ENCODE measurements around the gene FAM98B. TPM values are rescaled to one million over a fixed set of nuclear protein-coding genes. Genes with fewer than 3 reads are reported as not detected.

FAM98B gene
- polyA plus RNA-seq, 1 of the 3 experiments (the other 2 are of a cell fraction), result 5.7 TPM

DNA sequence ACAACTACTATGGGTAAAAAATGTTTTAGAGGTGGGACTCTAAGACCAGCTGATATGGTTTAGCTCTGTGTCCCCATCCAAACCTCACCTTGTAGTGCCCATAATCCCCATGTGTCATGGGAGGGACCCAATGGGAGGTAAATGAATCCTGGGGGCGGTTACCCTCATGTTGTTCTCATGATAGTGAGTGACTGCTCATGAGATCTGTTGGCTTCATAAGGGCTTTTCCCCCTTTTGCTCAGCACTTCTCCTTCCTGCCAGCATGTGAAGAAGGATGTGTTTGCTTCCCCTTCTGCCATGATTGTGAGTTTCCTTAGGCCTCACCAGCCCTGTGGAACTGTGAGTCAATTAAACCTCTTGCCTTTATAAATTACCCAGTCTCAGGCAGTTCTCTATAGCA lies 45.7 kb downstream of the FAM98B start (continued):
- TF ChIP-seq SMC3 (IDR thresholded peaks at IDR 0.05; ENCODE audit: low read depth, low read length), result no peak
- no peak for TF ChIP-seq MXI1 (IDR thresholded peaks at IDR 0.05; ENCODE audit: low read depth, low read length)
- no peak for TF ChIP-seq FOXJ3 (CRISPR knock-in tag; IDR thresholded peaks at IDR 0.05)
- TF ChIP-seq, protein P1, sequence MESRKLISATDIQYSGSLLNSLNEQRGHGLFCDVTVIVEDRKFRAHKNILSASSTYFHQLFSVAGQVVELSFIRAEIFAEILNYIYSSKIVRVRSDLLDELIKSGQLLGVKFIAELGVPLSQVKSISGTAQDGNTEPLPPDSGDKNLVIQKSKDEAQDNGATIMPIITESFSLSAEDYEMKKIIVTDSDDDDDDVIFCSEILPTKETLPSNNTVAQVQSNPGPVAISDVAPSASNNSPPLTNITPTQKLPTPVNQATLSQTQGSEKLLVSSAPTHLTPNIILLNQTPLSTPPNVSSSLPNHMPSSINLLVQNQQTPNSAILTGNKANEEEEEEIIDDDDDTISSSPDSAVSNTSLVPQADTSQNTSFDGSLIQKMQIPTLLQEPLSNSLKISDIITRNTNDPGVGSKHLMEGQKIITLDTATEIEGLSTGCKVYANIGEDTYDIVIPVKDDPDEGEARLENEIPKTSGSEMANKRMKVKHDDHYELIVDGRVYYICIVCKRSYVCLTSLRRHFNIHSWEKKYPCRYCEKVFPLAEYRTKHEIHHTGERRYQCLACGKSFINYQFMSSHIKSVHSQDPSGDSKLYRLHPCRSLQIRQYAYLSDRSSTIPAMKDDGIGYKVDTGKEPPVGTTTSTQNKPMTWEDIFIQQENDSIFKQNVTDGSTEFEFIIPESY (IDR thresholded peaks at IDR 0.05; ENCODE audit: borderline replicate concordance, low read depth), result no peak
- no peak for TF ChIP-seq RCOR1 (IDR thresholded peaks at IDR 0.05; ENCODE audit: low read length)
- TF ChIP-seq, protein P2, sequence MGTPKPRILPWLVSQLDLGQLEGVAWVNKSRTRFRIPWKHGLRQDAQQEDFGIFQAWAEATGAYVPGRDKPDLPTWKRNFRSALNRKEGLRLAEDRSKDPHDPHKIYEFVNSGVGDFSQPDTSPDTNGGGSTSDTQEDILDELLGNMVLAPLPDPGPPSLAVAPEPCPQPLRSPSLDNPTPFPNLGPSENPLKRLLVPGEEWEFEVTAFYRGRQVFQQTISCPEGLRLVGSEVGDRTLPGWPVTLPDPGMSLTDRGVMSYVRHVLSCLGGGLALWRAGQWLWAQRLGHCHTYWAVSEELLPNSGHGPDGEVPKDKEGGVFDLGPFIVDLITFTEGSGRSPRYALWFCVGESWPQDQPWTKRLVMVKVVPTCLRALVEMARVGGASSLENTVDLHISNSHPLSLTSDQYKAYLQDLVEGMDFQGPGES (IDR thresholded peaks at IDR 0.05; ENCODE audit: low read depth, low read length), result no peak
- TF ChIP-seq SIN3A (IDR thresholded peaks at IDR 0.05; ENCODE audit: borderline replicate concordance, low read depth, low read length), result no peak
- TF ChIP-seq MEF2A (IDR thresholded peaks at IDR 0.05; ENCODE audit: borderline replicate concordance, low read depth), result no peak
- TF ChIP-seq NRF1 (IDR thresholded peaks at IDR 0.05; ENCODE audit: low read depth, low read length), result no peak

DNA sequence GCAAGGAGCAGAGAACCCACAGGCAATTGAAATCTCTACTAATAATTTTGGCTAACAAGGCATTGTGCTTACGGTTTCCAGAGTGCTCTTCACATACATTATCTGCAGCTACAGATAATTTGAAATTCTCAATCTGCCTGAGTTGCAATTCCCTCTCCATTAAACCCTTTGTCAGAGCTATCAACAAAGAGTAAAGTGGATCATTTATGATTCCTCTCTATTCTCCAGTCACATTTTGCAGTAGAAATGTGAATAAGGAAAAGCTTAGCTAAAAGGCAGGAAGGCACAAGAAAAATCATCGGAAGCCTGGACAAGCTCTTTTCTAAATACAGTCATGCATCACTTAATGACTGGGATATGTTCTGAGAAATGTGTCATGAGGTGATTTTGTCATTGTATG lies 49.6 kb downstream of the FAM98B start:
- H3K9me3 ChIP-seq, result no peaks in the 10 kb centered on the region
- no peak overlapping the region for H3K27ac ChIP-seq (ENCODE audit: low read depth in 2 of 2, low read length in 1 of 2)
- no peak overlapping the region for H2AFZ ChIP-seq (ENCODE audit: low read depth)
- H3K4me1 ChIP-seq (ENCODE audit: control insufficient read depth in 1 of 2, insufficient read depth in 2 of 2, low read depth in 1 of 2, low read length in 1 of 2), result no peaks in the 10 kb centered on the region
- H4K20me1 ChIP-seq (ENCODE audit: insufficient read depth), result no peaks in the 10 kb centered on the region
- no peaks in the 10 kb centered on the region for H3K27me3 ChIP-seq (ENCODE audit: insufficient read depth)
- no peak for DNase-seq
- WGBS (ENCODE audit: low lambda C conversion rate), result 94% methylated on average over 2 of the region's 2 CpGs
- H3K9me2 ChIP-seq, result no peaks in the 10 kb centered on the region
- CTCF ChIA-PET, result interaction anchor here (0.9 to 1.9 kb wide), 6 partner anchors 10 to 187 kb away, joined by 3 to 6 read pairs (median 4); no protein-coding TSS in a partner anchor
- no peak overlapping the region for H3K4me2 ChIP-seq
- TF ChIP-seq MAX (IDR thresholded peaks at IDR 0.05; ENCODE audit: low read depth) (no peak), RCOR1 (IDR thresholded peaks at IDR 0.05; ENCODE audit: low read length) (no peak), FOSL2 (IDR thresholded peaks at IDR 0.05; ENCODE audit: borderline replicate concordance, low read depth) (no peak), FOXJ3 (CRISPR knock-in tag; IDR thresholded peaks at IDR 0.05) (no peak), SMC3 (IDR thresholded peaks at IDR 0.05; ENCODE audit: low read depth, low read length) (no peak), POLR2AphosphoS5 (IDR thresholded peaks at IDR 0.05; ENCODE audit: low read depth, low read length) (no peak)
- TF ChIP-seq, protein P3, sequence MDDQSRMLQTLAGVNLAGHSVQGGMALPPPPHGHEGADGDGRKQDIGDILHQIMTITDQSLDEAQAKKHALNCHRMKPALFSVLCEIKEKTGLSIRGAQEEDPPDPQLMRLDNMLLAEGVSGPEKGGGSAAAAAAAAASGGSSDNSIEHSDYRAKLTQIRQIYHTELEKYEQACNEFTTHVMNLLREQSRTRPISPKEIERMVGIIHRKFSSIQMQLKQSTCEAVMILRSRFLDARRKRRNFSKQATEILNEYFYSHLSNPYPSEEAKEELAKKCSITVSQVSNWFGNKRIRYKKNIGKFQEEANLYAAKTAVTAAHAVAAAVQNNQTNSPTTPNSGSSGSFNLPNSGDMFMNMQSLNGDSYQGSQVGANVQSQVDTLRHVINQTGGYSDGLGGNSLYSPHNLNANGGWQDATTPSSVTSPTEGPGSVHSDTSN (IDR thresholded peaks at IDR 0.05), result no peak
- H3K4me3 ChIP-seq (ENCODE audit: low read depth in 2 of 2, low read length in 1 of 2), result no peak overlapping the region
- no peaks in the 10 kb centered on the region for H3K79me2 ChIP-seq (ENCODE audit: insufficient read depth)
- POLR2A ChIA-PET, result interaction anchor here (0.7 to 1.5 kb wide), 2 partner anchors 9 to 49 kb away, joined by 3 read pairs; no protein-coding TSS in a partner anchor
- H3K36me3 ChIP-seq (replicated peaks in 1 of 2; ENCODE audit: control insufficient read depth in 1 of 2, insufficient read depth in 2 of 2, low read length in 1 of 2), result no peaks in the 10 kb centered on the region
- no peaks in the 10 kb centered on the region for H3F3A ChIP-seq (replicated peaks; ENCODE audit: insufficient read depth)
- no peak overlapping the region for H3K9ac ChIP-seq

Data from SK-N-SH (cell line).